PC-9 (cell line): ENCODE data around the gene JPH2. TPM values are rescaled to one million over a fixed set of nuclear protein-coding genes. Genes with fewer than 3 reads are reported as not detected.

Experiments used
- BruUV-seq: library from RNA; stranded (reverse); fragments of 400-500 nt; replicated peaks from 2 replicates; lab custom pipeline; 2021; lab: Mats Ljungman, UMichigan
- CTCF ChIA-PET: fragments of 300-600 bp; sonication (Branson Sonifier 250); formaldehyde crosslinking; loops from one replicate; lab custom pipeline; 2022; ENCODE audit warnings: antibody characterized with exemption; lab: Charles Lee
- POLR2A ChIA-PET: fragments of 300-600 bp; sonication (Branson Sonifier 250); formaldehyde crosslinking; loops from one replicate; lab custom pipeline; 2022; ENCODE audit warnings: antibody characterized with exemption; ENCODE audit not compliant: unreplicated experiment; lab: Charles Lee
- DNase-seq, 2 experiments: peaks; one replicate each; pipeline versions ENCODE4 v3.0.0 to v3.0.0-alpha.2; 2015 to 2022; ENCODE audit warnings: mixed read lengths in 1 of 2
- H2AFZ ChIP-seq: fragments of 200-600 bp; sonication (generic); 2 replicates; pipeline ENCODE4 v1.8.1; 2017; ENCODE audit warnings: antibody characterized with exemption
- H3F3A ChIP-seq: fragments of 200-600 bp; sonication (generic); 2 replicates; pipeline ENCODE4 v1.8.1; 2017; ENCODE audit warnings: antibody characterized with exemption, mild to moderate bottlenecking, low read depth; ENCODE audit not compliant: insufficient read depth
- H3K27ac ChIP-seq: fragments of 200-600 bp; sonication (generic); 2 replicates; pipeline ENCODE4 v1.6.1; 2016; ENCODE audit warnings: mixed run types
- H3K27me3 ChIP-seq: fragments of 200-600 bp; sonication (generic); 2 replicates; pipeline ENCODE4 v1.6.1; 2016; ENCODE audit warnings: low read depth, mixed run types; ENCODE audit not compliant: insufficient read depth
- H3K36me3 ChIP-seq: fragments of 200-600 bp; sonication (generic); 2 replicates; pipeline ENCODE4 v1.6.1; 2016; ENCODE audit warnings: low read depth, mixed run types
- H3K4me1 ChIP-seq: fragments of 200-600 bp; sonication (generic); replicated peaks from 2 replicates; pipeline ENCODE4 v1.6.1; 2016; ENCODE audit warnings: mixed run types; ENCODE audit not compliant: insufficient read depth
- H3K4me2 ChIP-seq: fragments of 200-600 bp; sonication (generic); 2 replicates; pipeline ENCODE4 v1.6.1; 2017; ENCODE audit warnings: mixed run types
- H3K4me3 ChIP-seq: fragments of 200-600 bp; sonication (generic); 2 replicates; pipeline ENCODE4 v1.6.1; 2016; ENCODE audit warnings: mixed run types
- H3K79me2 ChIP-seq: fragments of 200-600 bp; sonication (generic); 2 replicates; pipeline ENCODE4 v1.6.1; 2017; ENCODE audit warnings: low read depth, mixed run types
- H3K9me2 ChIP-seq: fragments of 200-600 bp; sonication (generic); 2 replicates; pipeline ENCODE4 v1.8.1; 2017; ENCODE audit warnings: mild to moderate bottlenecking; ENCODE audit not compliant: insufficient read depth
- H3K9me3 ChIP-seq: fragments of 200-600 bp; sonication (generic); 2 replicates; pipeline ENCODE4 v1.8.1; 2016; ENCODE audit warnings: low read depth; ENCODE audit not compliant: insufficient read depth
- H4K20me1 ChIP-seq: fragments of 200-600 bp; sonication (generic); 2 replicates; pipeline ENCODE4 v1.8.1; 2017; ENCODE audit not compliant: insufficient read depth
- EZH2 ChIP-seq: fragments of 200-600 bp; sonication (generic); IDR thresholded peaks from 2 replicates; pipeline ENCODE4 v1.8.0; 2017; ENCODE audit warnings: antibody characterized with exemption, low read depth
- intact Hi-C: fragments of 100-400 bp; cut with micrococcal nuclease; formaldehyde crosslinking; loops from one replicate; pipeline ENCODE4 v1.10.0; 2022; ENCODE audit not compliant: unreplicated experiment
- total RNA-seq: library from RNA; stranded (reverse); gene quantifications from 2 replicates; pipeline ENCODE4 v1.2.3, GENCODE V29; 2021
- TF ChIP-seq, protein P1 (sequence below): fragments of 200-600 bp; sonication (generic); conservative IDR thresholded peaks from 2 replicates; pipeline ENCODE4 v1.6.1; 2017; ENCODE audit warnings: mixed run types, antibody characterized with exemption, mild to moderate bottlenecking, moderate library complexity

The JPH2 gene
- total RNA-seq, 1 experiment from 2014 or later: 41.1 TPM

DNA sequence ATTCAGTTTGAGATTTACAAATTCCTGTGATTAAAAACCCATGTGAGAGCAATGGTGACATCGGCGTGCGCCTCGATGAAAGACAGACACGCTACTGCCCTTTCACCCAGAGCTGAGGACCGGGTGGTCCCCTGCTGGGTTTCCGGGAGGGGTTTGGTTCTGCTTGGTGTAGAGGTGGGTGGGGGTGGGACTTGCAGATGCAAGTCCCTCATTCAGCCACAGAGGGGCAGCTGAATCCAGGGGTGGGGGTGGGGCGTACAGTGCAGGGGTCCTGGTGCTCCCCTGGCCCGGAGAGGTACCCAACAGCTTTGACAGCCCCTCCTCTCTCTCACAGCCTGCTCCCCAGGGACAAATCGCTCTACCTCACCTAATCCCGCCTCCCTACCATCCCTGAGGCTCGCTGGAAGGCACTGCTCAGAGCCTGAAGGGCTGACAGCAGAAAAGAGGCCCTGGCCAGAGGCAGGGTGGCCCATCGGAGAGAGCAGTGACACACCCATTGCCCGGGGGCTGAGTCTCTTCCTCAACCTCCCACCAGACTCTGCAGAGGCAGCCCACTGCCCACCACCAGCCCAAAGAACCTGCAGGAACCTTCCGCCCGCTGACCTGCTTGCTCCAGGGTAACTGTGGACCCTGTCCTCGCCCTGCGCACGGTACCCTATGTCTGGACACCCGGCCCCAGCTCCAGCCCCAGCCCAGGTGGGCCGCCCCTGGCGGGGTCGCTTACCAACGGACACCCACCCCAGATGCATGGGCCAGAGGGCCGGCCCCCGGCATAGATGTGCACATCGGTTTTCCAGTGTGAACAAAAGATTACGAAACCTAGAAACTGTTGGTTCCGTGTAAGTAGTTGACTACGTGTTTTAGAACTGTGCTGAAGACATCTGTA lies 118.4 kb downstream of the JPH2 start:
- no peaks in the 10 kb centered on the region for H3K9me2 ChIP-seq
- no peaks in the 10 kb centered on the region for H3K4me1 ChIP-seq
- H3F3A ChIP-seq: peaks cover 11% of the 10 kb centered on the region
- peaks cover 4% of the 10 kb centered on the region; the same call in 1 of the 2 replicates for H3K36me3 ChIP-seq
- no peaks in the 10 kb centered on the region for H3K79me2 ChIP-seq
- no peak overlapping the region for H3K27ac ChIP-seq
- intact Hi-C loops: no loop called here
- ChIA-PET CTCF (no interaction called here), POLR2A (no interaction called here)
- H3K27me3 ChIP-seq: no peaks in the 10 kb centered on the region
- no TSS peak for BruUV-seq
- H2AFZ ChIP-seq: no peak overlapping the region
- H3K9me3 ChIP-seq: no peaks in the 10 kb centered on the region
- H4K20me1 ChIP-seq: no peaks in the 10 kb centered on the region
- DNase-seq: no peak
- H3K4me3 ChIP-seq: no peak overlapping the region
- no peak overlapping the region for H3K4me2 ChIP-seq
- no peak for TF ChIP-seq EZH2
- TF ChIP-seq, protein P1, sequence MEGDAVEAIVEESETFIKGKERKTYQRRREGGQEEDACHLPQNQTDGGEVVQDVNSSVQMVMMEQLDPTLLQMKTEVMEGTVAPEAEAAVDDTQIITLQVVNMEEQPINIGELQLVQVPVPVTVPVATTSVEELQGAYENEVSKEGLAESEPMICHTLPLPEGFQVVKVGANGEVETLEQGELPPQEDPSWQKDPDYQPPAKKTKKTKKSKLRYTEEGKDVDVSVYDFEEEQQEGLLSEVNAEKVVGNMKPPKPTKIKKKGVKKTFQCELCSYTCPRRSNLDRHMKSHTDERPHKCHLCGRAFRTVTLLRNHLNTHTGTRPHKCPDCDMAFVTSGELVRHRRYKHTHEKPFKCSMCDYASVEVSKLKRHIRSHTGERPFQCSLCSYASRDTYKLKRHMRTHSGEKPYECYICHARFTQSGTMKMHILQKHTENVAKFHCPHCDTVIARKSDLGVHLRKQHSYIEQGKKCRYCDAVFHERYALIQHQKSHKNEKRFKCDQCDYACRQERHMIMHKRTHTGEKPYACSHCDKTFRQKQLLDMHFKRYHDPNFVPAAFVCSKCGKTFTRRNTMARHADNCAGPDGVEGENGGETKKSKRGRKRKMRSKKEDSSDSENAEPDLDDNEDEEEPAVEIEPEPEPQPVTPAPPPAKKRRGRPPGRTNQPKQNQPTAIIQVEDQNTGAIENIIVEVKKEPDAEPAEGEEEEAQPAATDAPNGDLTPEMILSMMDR: no peak

DNA sequence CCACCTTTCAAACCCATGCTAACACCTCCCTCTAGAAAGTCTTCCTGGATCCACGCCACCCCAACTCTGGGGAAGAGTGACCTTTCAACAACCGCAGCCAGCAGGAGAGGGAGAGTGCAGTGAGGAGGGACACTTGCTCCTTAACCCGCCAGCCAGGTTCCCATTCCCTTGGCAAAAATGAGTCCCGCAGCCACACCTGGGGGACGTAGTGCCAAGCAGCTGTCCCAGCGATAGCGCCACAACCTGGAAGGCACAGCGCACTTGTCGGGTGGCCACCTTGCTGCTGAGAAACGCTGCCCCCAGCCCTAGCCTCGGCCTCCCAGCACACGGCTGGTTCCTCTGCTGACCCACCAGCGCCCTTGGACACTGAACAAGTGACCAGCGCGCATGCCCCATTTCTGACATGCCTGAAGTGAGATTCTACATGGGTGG lies 119.3 kb downstream of the JPH2 start:
- no peak overlapping the region for H3K4me2 ChIP-seq
- H4K20me1 ChIP-seq: no peaks in the 10 kb centered on the region
- H3K36me3 ChIP-seq: peaks cover 4% of the 10 kb centered on the region; the same call in 1 of the 2 replicates
- intact Hi-C loops: no loop called here
- ChIA-PET POLR2A (no interaction called here), CTCF (no interaction called here)
- no peak overlapping the region for H3K4me3 ChIP-seq
- no peaks in the 10 kb centered on the region for H3K9me2 ChIP-seq
- no TSS peak for BruUV-seq
- H3F3A ChIP-seq: peaks cover 11% of the 10 kb centered on the region
- no peaks in the 10 kb centered on the region for H3K27me3 ChIP-seq
- no peaks in the 10 kb centered on the region for H3K4me1 ChIP-seq
- TF ChIP-seq EZH2: no peak
- TF ChIP-seq, protein P1: no peak
- no peak overlapping the region for H3K27ac ChIP-seq
- no peak for DNase-seq
- H2AFZ ChIP-seq: no peak overlapping the region
- no peaks in the 10 kb centered on the region for H3K79me2 ChIP-seq
- H3K9me3 ChIP-seq: no peaks in the 10 kb centered on the region

DNA sequence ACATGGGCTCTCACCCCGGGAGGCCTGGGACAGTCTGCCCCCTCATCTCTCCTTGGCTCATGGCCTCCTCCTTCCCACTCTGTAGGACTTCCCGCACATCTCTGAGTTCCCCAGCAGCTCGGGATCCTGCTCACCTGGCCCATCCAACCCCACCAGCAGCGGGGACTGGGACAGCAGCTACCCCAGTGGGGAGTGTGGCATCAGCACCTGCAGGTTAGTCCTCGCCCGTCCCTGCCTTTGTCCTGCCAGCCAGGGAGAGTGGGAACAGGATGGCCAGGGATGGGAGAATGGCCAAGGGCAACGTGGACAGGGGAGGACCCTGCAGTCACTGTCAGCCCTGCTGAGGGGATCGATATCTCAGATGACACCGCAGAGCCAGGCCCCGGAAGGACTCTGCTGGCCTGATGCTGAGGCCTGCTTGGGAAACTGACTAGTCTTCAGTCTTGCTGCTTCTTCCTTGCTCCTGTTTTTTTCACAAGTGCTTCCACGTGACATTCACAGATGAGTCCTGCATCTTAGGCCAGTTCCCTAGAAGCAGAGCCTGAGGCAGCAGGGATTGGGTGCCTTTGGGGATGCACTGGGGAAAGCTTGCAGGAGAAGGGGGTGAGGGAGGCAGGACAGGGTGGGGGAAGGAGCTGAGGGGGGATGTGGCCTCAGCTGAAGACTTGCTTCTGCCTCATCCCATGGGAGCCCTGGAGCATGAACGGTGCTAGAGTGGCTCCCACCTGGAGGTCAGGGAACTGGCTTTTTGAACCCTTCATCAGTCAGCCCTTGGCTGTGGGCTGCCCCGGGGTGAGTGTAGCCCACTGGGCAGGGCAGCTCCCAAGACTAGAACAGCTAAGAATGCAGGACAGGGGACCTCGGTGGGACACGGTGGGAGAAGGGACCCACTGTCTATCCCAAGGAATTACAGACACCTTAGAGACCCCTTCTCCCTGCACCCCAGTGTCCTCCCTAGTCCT lies 120.1 kb downstream of the JPH2 start:
- H3K27me3 ChIP-seq: no peaks in the 10 kb centered on the region
- H3K9me3 ChIP-seq: no peaks in the 10 kb centered on the region; the same call in 1 of the 2 replicates
- TF ChIP-seq, protein P1: no peak
- no peak for TF ChIP-seq EZH2
- H3K79me2 ChIP-seq: no peaks in the 10 kb centered on the region
- no peaks in the 10 kb centered on the region for H3K9me2 ChIP-seq
- no TSS peak for BruUV-seq
- intact Hi-C loops: no loop called here
- no peak overlapping the region for H2AFZ ChIP-seq
- CTCF ChIA-PET: no interaction called here
- POLR2A ChIA-PET: no interaction called here
- H3K4me2 ChIP-seq: no peak overlapping the region
- no peaks in the 10 kb centered on the region for H4K20me1 ChIP-seq
- H3K4me3 ChIP-seq: no peak overlapping the region
- peaks cover 5% of the 10 kb centered on the region; the same call in 1 of the 2 replicates for H3F3A ChIP-seq
- H3K27ac ChIP-seq: no peak overlapping the region
- no peaks in the 10 kb centered on the region for H3K4me1 ChIP-seq
- no peak for DNase-seq
- H3K36me3 ChIP-seq: peaks cover 4% of the 10 kb centered on the region; the same call in 1 of the 2 replicates
